HepG2 (cell line): Measurements from ENCODE around the gene APCDD1L. TPM values are rescaled to one million over a fixed set of nuclear protein-coding genes. Genes with fewer than 3 reads are reported as not detected.
A peak's percentile ranks its signal among the peaks of the same experiment; 100 is the strongest.

ENCODE experiments used
- ATAD3A ChIP-seq: sonication (generic); formaldehyde crosslinking; IDR thresholded peaks from 2 replicates; pipeline ENCODE4 v1.4.0; 2020; ENCODE audit warnings: missing genetic modification reagents
- JUNB ChIP-seq: sonication (generic); formaldehyde crosslinking; IDR thresholded peaks from 2 replicates; pipeline ENCODE4 v1.8.0; 2022; ENCODE audit warnings: missing genetic modification reagents, mild to moderate bottlenecking, borderline replicate concordance
- KLF13 ChIP-seq: sonication (generic); formaldehyde crosslinking; IDR thresholded peaks from 2 replicates; pipeline ENCODE4 v1.4.0; 2020; ENCODE audit warnings: mild to moderate bottlenecking, missing genetic modification reagents
- MTA1 ChIP-seq: sonication (generic); formaldehyde crosslinking; IDR thresholded peaks from 2 replicates; pipeline ENCODE4 v1.4.0; 2020; ENCODE audit warnings: missing genetic modification reagents, mild to moderate bottlenecking, borderline replicate concordance
- NCOA2 ChIP-seq: sonication (generic); formaldehyde crosslinking; IDR thresholded peaks from 2 replicates; pipeline ENCODE4 v1.8.0; 2022; ENCODE audit warnings: inconsistent platforms
- SMC3 ChIP-seq: IDR thresholded peaks from 2 replicates; pipeline ENCODE4 v1.6.1; 2011; ENCODE audit warnings: low read length, improper control_type of control experiment
- TEAD2 ChIP-seq: sonication (generic); formaldehyde crosslinking; IDR thresholded peaks from 2 replicates; pipeline ENCODE4 v1.9.0; 2021; ENCODE audit warnings: missing genetic modification reagents
- ZFP37 ChIP-seq: sonication (generic); formaldehyde crosslinking; IDR thresholded peaks from 2 replicates; pipeline ENCODE4 v1.4.0; 2020; ENCODE audit warnings: missing genetic modification reagents, borderline replicate concordance
- ZNF20 ChIP-seq: sonication (generic); formaldehyde crosslinking; IDR thresholded peaks from 2 replicates; pipeline ENCODE4 v1.4.0; 2020; ENCODE audit warnings: mild to moderate bottlenecking, moderate library complexity, missing genetic modification reagents
- ZNF549 ChIP-seq: sonication (generic); formaldehyde crosslinking; IDR thresholded peaks from 2 replicates; pipeline ENCODE4 v1.5.0; 2020; ENCODE audit warnings: missing genetic modification reagents
- ZNF766 ChIP-seq: sonication (generic); formaldehyde crosslinking; IDR thresholded peaks from 2 replicates; pipeline ENCODE4 v1.5.0; 2020; ENCODE audit warnings: missing genetic modification reagents, borderline replicate concordance
- ZNF792 ChIP-seq: IDR thresholded peaks from 2 replicates; pipeline ENCODE4 v1.6.1; 2016
- polyA plus RNA-seq, 8 experiments: library from polyadenylated mRNA; depleted of rRNA in 3 of 8; stranded (reverse) in 7 of 8; unstranded in 1 of 8; fragments of >200 nt; fragmentation: Illumina TruSeq in 4 of 8; extraction: Trizol in 4 of 8; gene quantifications; 2 replicates each; pipeline versions ENCODE4 v1.2.1 to v1.2.3, GENCODE V29; 2011 to 2016; ENCODE audit warnings: low read depth in 4 of 8, missing spikeins in 1 of 8, mixed read lengths in 1 of 8; ENCODE audit not compliant: insufficient read depth in 1 of 8
- total RNA-seq, 5 experiments: library from RNA; depleted of rRNA; stranded (reverse); fragments of >200 nt; fragmentation: Illumina TruSeq; extraction: Trizol; gene quantifications; 2 replicates each; pipeline ENCODE4 v1.2.3, GENCODE V29; 2016; ENCODE audit warnings: low read depth in 1 of 5
- TF ChIP-seq, protein P1 (sequence below): sonication (generic); formaldehyde crosslinking; IDR thresholded peaks from 2 replicates; pipeline ENCODE4 v1.9.0; 2021; ENCODE audit warnings: missing genetic modification reagents, borderline replicate concordance
- TF ChIP-seq, protein P2 (sequence below): sonication (generic); formaldehyde crosslinking; IDR thresholded peaks from 2 replicates; pipeline ENCODE4 v1.9.0; 2021; ENCODE audit warnings: missing genetic modification reagents, borderline replicate concordance
- TF ChIP-seq, protein P3 (sequence below): IDR thresholded peaks from 2 replicates; pipeline ENCODE4 v1.6.1; 2016
- TF ChIP-seq, protein P4 (sequence below): sonication (generic); formaldehyde crosslinking; conservative IDR thresholded peaks from 2 replicates; pipeline ENCODE4 v1.8.0; 2022; ENCODE audit warnings: missing genetic modification reagents
- TF ChIP-seq, protein P5 (sequence below): sonication (generic); formaldehyde crosslinking; conservative IDR thresholded peaks from 2 replicates; pipeline ENCODE4 v1.4.0; 2020; ENCODE audit warnings: missing genetic modification reagents

APCDD1L gene
- total and polyA plus RNA-seq, 2 of the 13 experiments (the other 11 are each of a cell fraction or from before 2014, with no cell fraction given) = not detected

DNA sequence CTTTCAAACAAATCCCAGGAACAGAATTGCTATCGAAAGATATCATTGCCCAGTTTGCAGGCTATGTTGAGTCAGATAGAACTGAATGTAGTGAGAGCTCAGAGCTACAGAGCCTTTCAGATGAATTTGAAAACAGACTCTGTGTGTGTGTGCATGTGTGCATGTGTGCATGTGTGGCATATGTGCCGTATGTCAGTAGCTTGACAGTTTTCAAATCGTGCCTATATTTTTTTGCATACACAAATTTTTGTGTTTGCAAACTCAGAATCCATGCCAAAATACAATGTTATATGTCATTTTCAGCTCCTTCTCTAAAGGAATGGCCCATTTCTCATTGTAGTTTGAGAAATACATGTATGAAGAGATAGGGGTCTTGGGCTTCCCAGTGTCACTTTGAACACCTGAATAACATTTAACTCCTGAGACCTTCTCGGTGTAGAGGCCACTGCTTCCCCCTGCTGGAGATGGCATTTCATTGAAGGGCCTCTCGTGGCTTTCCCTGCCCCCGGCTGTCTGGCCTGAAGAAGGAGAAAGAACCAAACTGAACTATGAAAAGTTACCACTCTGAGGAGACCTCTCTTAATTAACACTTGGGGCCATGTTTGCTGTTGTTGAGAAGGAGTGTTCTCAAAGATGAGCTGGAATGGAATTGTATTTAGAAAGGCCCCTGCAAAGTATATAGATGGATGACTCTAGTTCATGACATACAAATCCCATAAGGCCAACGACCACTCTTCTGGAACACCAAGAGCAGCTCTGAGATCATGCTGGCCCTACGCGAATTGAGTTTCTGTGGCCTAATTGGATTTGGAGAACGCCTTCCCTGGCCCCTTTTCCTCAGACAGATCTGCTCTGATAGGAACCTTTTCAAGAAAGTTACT, 67.4 kb downstream of the APCDD1L start (continued):
- no peak for TF ChIP-seq ZNF20
- TF ChIP-seq JUNB (CRISPR knock-in tag) = no peak
- no peak for TF ChIP-seq KLF13 (CRISPR knock-in tag)
- no peak for TF ChIP-seq TEAD2 (CRISPR knock-in tag)
- 0 out of 2 replicates have a peak, but pooled peaks have one; percentile 18 for TF ChIP-seq NCOA2 (CRISPR knock-in tag)
- no peak for TF ChIP-seq ZNF549 (CRISPR knock-in tag)
- TF ChIP-seq SMC3 = peak; percentile 97
- peak; percentile 51; the same call in 1 of the 2 replicates for TF ChIP-seq ZNF766 (CRISPR knock-in tag)
- TF ChIP-seq ZNF792 = peak; percentile 40; the same call in 1 of the 2 replicates
- TF ChIP-seq ATAD3A (CRISPR knock-in tag) = no peak
- TF ChIP-seq MTA1 (CRISPR knock-in tag) = no peak
- TF ChIP-seq, protein P1, sequence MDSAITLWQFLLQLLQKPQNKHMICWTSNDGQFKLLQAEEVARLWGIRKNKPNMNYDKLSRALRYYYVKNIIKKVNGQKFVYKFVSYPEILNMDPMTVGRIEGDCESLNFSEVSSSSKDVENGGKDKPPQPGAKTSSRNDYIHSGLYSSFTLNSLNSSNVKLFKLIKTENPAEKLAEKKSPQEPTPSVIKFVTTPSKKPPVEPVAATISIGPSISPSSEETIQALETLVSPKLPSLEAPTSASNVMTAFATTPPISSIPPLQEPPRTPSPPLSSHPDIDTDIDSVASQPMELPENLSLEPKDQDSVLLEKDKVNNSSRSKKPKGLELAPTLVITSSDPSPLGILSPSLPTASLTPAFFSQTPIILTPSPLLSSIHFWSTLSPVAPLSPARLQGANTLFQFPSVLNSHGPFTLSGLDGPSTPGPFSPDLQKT (CRISPR knock-in tag) = no peak
- TF ChIP-seq, protein P2, sequence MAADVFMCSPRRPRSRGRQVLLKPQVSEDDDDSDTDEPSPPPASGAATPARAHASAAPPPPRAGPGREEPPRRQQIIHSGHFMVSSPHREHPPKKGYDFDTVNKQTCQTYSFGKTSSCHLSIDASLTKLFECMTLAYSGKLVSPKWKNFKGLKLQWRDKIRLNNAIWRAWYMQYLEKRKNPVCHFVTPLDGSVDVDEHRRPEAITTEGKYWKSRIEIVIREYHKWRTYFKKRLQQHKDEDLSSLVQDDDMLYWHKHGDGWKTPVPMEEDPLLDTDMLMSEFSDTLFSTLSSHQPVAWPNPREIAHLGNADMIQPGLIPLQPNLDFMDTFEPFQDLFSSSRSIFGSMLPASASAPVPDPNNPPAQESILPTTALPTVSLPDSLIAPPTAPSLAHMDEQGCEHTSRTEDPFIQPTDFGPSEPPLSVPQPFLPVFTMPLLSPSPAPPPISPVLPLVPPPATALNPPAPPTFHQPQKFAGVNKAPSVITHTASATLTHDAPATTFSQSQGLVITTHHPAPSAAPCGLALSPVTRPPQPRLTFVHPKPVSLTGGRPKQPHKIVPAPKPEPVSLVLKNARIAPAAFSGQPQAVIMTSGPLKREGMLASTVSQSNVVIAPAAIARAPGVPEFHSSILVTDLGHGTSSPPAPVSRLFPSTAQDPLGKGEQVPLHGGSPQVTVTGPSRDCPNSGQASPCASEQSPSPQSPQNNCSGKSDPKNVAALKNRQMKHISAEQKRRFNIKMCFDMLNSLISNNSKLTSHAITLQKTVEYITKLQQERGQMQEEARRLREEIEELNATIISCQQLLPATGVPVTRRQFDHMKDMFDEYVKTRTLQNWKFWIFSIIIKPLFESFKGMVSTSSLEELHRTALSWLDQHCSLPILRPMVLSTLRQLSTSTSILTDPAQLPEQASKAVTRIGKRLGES (CRISPR knock-in tag) = no peak
- TF ChIP-seq, protein P3, sequence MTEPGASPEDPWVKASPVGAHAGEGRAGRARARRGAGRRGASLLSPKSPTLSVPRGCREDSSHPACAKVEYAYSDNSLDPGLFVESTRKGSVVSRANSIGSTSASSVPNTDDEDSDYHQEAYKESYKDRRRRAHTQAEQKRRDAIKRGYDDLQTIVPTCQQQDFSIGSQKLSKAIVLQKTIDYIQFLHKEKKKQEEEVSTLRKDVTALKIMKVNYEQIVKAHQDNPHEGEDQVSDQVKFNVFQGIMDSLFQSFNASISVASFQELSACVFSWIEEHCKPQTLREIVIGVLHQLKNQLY (CRISPR knock-in tag) = no peak
- peak; percentile 64; the same call in 1 of the 2 replicates for TF ChIP-seq ZFP37 (CRISPR knock-in tag)
- TF ChIP-seq, protein P4, sequence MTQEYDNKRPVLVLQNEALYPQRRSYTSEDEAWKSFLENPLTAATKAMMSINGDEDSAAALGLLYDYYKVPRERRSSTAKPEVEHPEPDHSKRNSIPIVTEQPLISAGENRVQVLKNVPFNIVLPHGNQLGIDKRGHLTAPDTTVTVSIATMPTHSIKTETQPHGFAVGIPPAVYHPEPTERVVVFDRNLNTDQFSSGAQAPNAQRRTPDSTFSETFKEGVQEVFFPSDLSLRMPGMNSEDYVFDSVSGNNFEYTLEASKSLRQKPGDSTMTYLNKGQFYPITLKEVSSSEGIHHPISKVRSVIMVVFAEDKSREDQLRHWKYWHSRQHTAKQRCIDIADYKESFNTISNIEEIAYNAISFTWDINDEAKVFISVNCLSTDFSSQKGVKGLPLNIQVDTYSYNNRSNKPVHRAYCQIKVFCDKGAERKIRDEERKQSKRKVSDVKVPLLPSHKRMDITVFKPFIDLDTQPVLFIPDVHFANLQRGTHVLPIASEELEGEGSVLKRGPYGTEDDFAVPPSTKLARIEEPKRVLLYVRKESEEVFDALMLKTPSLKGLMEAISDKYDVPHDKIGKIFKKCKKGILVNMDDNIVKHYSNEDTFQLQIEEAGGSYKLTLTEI (CRISPR knock-in tag) = no peak
- TF ChIP-seq, protein P5, sequence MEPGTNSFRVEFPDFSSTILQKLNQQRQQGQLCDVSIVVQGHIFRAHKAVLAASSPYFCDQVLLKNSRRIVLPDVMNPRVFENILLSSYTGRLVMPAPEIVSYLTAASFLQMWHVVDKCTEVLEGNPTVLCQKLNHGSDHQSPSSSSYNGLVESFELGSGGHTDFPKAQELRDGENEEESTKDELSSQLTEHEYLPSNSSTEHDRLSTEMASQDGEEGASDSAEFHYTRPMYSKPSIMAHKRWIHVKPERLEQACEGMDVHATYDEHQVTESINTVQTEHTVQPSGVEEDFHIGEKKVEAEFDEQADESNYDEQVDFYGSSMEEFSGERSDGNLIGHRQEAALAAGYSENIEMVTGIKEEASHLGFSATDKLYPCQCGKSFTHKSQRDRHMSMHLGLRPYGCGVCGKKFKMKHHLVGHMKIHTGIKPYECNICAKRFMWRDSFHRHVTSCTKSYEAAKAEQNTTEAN = no peak; the same call in 1 of the 2 replicates
